ENCODE data around the gene GTF2H2C.
"Not testable (repeated sequence)": the region's sequence is repeated elsewhere in the genome, so short reads cannot be mapped to it uniquely, and the experiment has no call there.

DNA sequence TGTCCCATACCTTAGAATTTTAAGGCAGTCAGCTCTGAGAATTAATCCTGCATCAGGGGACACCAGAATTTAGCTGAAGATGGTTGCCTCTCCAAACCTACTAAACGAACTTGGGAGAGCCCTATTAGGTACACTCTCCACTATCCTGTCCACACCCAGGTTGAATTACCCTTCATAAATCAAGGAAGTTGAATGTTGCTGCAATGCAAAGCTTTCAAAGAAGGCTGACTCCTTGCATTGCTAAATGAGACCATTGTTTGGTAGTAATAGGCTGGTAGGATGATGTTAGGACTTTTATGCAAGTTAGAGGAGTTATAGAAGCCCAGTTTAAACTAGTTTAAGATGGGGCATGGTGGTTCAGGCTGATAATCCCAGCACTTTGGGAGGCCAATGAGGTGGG is 18.6 kb upstream of the GTF2H2C start:
- not testable (repeated sequence) for TF ChIP-seq EZH2 (IDR thresholded peaks at IDR 0.05; ENCODE audit: borderline replicate concordance, low read length); CTCF (conservative IDR thresholded peaks at IDR 0.05 in 1 of 2, IDR thresholded peaks at IDR 0.05 in 1 of 2; ENCODE audit: extremely low read depth in 1 of 2, insufficient read depth in 1 of 2, low read depth in 1 of 2, low read length in 2 of 2)

Measured in mammary epithelial cell (primary cell).